Mesothelial cell of epicardium (in vitro differentiated cells): ENCODE measurements around the gene PLEKHA1. TPM values are rescaled to one million over a fixed set of nuclear protein-coding genes. Genes with fewer than 3 reads are reported as not detected.

ENCODE experiments used
- DNase-seq, 2 experiments: peaks; one replicate each; pipeline ENCODE4 v3.0.0; 2021; ENCODE audit warnings: low spot score in 2 of 2; ENCODE audit not compliant: unreplicated experiment in 2 of 2
- H3K27ac Mint-ChIP-seq: 2 replicates; pipeline ENCODE4 v1.8.0; 2021; ENCODE audit warnings: mixed read lengths
- H3K27me3 Mint-ChIP-seq: 2 replicates; pipeline ENCODE4 v1.8.0; 2021; ENCODE audit warnings: low read depth, mixed read lengths
- H3K36me3 Mint-ChIP-seq: 2 replicates; pipeline ENCODE4 v1.8.0; 2021; ENCODE audit warnings: mixed read lengths
- H3K4me1 Mint-ChIP-seq: 2 replicates; pipeline ENCODE4 v1.8.0; 2021; ENCODE audit warnings: mixed read lengths
- H3K4me3 Mint-ChIP-seq: 2 replicates; pipeline ENCODE4 v1.8.0; 2021; ENCODE audit warnings: mild to moderate bottlenecking, moderate library complexity, mixed read lengths
- H3K9me3 Mint-ChIP-seq: 2 replicates; pipeline ENCODE4 v1.8.0; 2021; ENCODE audit warnings: mixed read lengths
- CTCF ChIP-seq: fragments of 200-600 bp; sonication (generic); IDR thresholded peaks from one replicate; pipeline ENCODE4 v1.5.0; 2021; ENCODE audit warnings: antibody characterized with exemption; ENCODE audit not compliant: unreplicated experiment
- total RNA-seq: library from RNA; stranded (reverse); gene quantifications from 3 replicates; pipeline ENCODE4 v1.2.1, GENCODE V29; 2021

The PLEKHA1 gene
- total RNA-seq, 1 donor from 2014 or later = 33.1 TPM

- Mint-ChIP-seq H3K27me3 (no peaks in the 10 kb centered on the region), H3K36me3 (peaks cover 3% of the 10 kb centered on the region), H3K4me3 (no peak overlapping the region), H3K9me3 (peaks cover 13% of the 10 kb centered on the region), H3K4me1 (peaks cover 9% of the 10 kb centered on the region), H3K27ac (no peak overlapping the region)
- TF ChIP-seq CTCF = no peak
- no peak for DNase-seq
Observed at GRCh38 chr10:122343135-122343800, 31.2 kb upstream of the PLEKHA1 start.

GRCh38 chr10:122343936-122344335 lies 30.6 kb upstream of the PLEKHA1 start:
- peaks cover 9% of the 10 kb centered on the region for H3K4me1 Mint-ChIP-seq
- TF ChIP-seq CTCF = no peak
- DNase-seq = no peak
- H3K4me3 Mint-ChIP-seq = no peak overlapping the region
- peaks cover 13% of the 10 kb centered on the region for H3K9me3 Mint-ChIP-seq
- no peaks in the 10 kb centered on the region for H3K27me3 Mint-ChIP-seq
- no peak overlapping the region for H3K27ac Mint-ChIP-seq
- H3K36me3 Mint-ChIP-seq = peaks cover 3% of the 10 kb centered on the region

- no peak overlapping the region for H3K4me3 Mint-ChIP-seq
- H3K27ac Mint-ChIP-seq = no peak overlapping the region
- H3K27me3 Mint-ChIP-seq = no peaks in the 10 kb centered on the region
- no peak for TF ChIP-seq CTCF
- H3K4me1 Mint-ChIP-seq = peaks cover 9% of the 10 kb centered on the region
- no peak for DNase-seq
- H3K9me3 Mint-ChIP-seq = peaks cover 13% of the 10 kb centered on the region
- peaks cover 3% of the 10 kb centered on the region for H3K36me3 Mint-ChIP-seq
Observed at GRCh38 chr10:122344741-122345258, 29.7 kb upstream of the PLEKHA1 start.

- peaks cover 2% of the 10 kb centered on the region for H3K27me3 Mint-ChIP-seq
- no peak overlapping the region for H3K4me3 Mint-ChIP-seq
- DNase-seq = no peak
- no peak for TF ChIP-seq CTCF
- H3K36me3 Mint-ChIP-seq = peaks cover 3% of the 10 kb centered on the region
- peaks cover 13% of the 10 kb centered on the region for H3K9me3 Mint-ChIP-seq
- H3K27ac Mint-ChIP-seq = no peak overlapping the region
- peaks cover under 1% of the 10 kb centered on the region for H3K4me1 Mint-ChIP-seq
Observed at GRCh38 chr10:122346326-122346950, 28.1 kb upstream of the PLEKHA1 start.

- H3K4me3 Mint-ChIP-seq = no peak overlapping the region
- H3K36me3 Mint-ChIP-seq = peaks cover 3% of the 10 kb centered on the region
- peaks cover 13% of the 10 kb centered on the region for H3K9me3 Mint-ChIP-seq
- no peaks in the 10 kb centered on the region for H3K4me1 Mint-ChIP-seq
- H3K27me3 Mint-ChIP-seq = peaks cover 4% of the 10 kb centered on the region
- H3K27ac Mint-ChIP-seq = no peak overlapping the region
- no peak for TF ChIP-seq CTCF
- DNase-seq = no peak
Observed at GRCh38 chr10:122347170-122347841, 27.2 kb upstream of the PLEKHA1 start.
